Activated CD8-positive, alpha-beta T cell treated with anti-CD3 and anti-CD28 coated beads for 36 hours (primary cell): ENCODE measurements around the gene PRPF18. TPM values are rescaled to one million over a fixed set of nuclear protein-coding genes. Genes with fewer than 3 reads are reported as not detected.

Source experiments
- ATAC-seq: fragments of 200-7000 bp; cut with Tn5 transposase; one replicate; pipeline ENCODE4 v1.10.0; 2021; ENCODE audit warnings: mild to moderate bottlenecking, moderate library complexity
- CTCF ChIA-PET: fragments of 350-600 bp; sonication (Branson Sonifier 250); formaldehyde crosslinking; loops from one replicate; lab custom pipeline; 2021; ENCODE audit warnings: antibody characterized with exemption; lab: Charles Lee
- POLR2A ChIA-PET: fragments of 350-600 bp; sonication (Branson Sonifier 250); formaldehyde crosslinking; loops from one replicate; lab custom pipeline; 2021; ENCODE audit warnings: antibody characterized with exemption; lab: Charles Lee
- DNase-seq: peaks from one replicate; pipeline ENCODE4 v3.0.0-alpha.2; 2020
- H3K27ac Mint-ChIP-seq: one replicate; pipeline ENCODE4 v1.8.0; 2021; ENCODE audit warnings: mild to moderate bottlenecking, mixed read lengths
- H3K27me3 Mint-ChIP-seq: one replicate; pipeline ENCODE4 v1.8.0; 2021; ENCODE audit warnings: mixed read lengths
- H3K36me3 Mint-ChIP-seq: one replicate; pipeline ENCODE4 v1.8.0; 2021; ENCODE audit warnings: low read depth, mixed read lengths
- H3K4me1 Mint-ChIP-seq: one replicate; pipeline ENCODE4 v1.8.0; 2021; ENCODE audit warnings: low read depth, mixed read lengths
- H3K4me3 Mint-ChIP-seq: one replicate; pipeline ENCODE4 v1.8.0; 2021; ENCODE audit warnings: mild to moderate bottlenecking, moderate library complexity, mixed read lengths
- H3K9me3 Mint-ChIP-seq: one replicate; pipeline ENCODE4 v1.8.0; 2021; ENCODE audit warnings: mixed read lengths
- CTCF ChIP-seq: fragments of 200-600 bp; IDR thresholded peaks from one replicate; pipeline ENCODE4 v1.8.0; 2022; ENCODE audit warnings: antibody characterized with exemption, mild to moderate bottlenecking
- intact Hi-C: fragments of 100-400 bp; cut with micrococcal nuclease; formaldehyde crosslinking; loops from one replicate; pipeline ENCODE4 v1.10.0; 2022
- total RNA-seq, 2 experiments: library from RNA; stranded (reverse); gene quantifications; one replicate each; pipeline ENCODE4 v1.2.3, GENCODE V29; 2021

Gene PRPF18
- total RNA-seq, 2 experiments from 2014 or later, result 17.9 to 18.4 TPM

DNA sequence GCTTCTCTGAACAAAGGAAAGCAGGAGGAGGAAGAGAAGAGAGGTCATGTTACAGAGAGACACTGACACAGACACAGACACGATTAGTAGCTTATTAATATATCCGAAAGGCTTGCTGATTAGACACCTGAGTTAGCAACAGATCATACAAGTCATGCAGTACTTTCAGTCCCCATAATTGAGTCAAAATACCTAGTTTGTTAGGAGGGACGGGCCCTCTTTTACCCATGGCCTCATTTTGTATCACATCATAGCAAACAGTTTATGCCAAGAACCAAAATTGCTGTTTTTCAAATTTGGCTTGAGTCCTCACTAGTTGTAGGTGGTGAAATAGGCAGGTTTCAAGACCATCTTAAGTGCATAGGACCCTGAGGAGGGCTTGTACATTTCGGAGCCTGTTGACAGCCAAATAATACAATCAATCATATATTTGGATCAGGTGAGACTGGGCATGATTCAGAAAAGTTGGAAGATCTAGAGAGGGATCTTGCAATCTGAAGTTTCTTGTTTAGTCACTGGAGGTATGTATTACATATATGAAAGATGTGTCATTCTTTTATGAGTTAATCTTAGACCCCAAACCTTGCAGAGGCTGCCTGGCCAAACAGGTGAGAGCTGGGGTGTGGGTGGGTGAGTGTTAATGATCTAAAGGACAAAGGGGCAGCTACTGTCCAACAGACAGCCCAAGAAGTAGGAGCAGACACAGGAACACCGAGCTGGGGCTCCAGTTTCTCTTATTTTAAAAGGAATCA, 65.4 kb downstream of the PRPF18 start:
- ATAC-seq (peak; percentile 34), DNase-seq (peak; percentile 5)
- no peak for TF ChIP-seq CTCF
- peaks cover 12% of the 10 kb centered on the region for H3K4me1 Mint-ChIP-seq
- H3K27me3 Mint-ChIP-seq, result no peaks in the 10 kb centered on the region
- ChIA-PET POLR2A (no interaction called here), CTCF (interaction anchor here (1.6 kb wide), 1 partner anchor 7 kb away, joined by 6 read pairs; no protein-coding TSS in a partner anchor)
- H3K27ac Mint-ChIP-seq, result no peak overlapping the region
- H3K36me3 Mint-ChIP-seq, result peaks cover 13% of the 10 kb centered on the region
- no peak overlapping the region for H3K4me3 Mint-ChIP-seq
- no peaks in the 10 kb centered on the region for H3K9me3 Mint-ChIP-seq
- intact Hi-C loops, result no loop called here

- Mint-ChIP-seq H3K9me3 (no peaks in the 10 kb centered on the region), H3K36me3 (peaks cover 12% of the 10 kb centered on the region), H3K27me3 (no peaks in the 10 kb centered on the region), H3K4me1 (peaks cover 12% of the 10 kb centered on the region), H3K27ac (no peak overlapping the region), H3K4me3 (no peak overlapping the region)
- ChIA-PET CTCF (no interaction called here), POLR2A (interaction anchor here (1.4 kb wide), 1 partner anchor 27 kb away, joined by 3 read pairs; no protein-coding TSS in a partner anchor)
- intact Hi-C loops, result no loop called here
- DNase-seq (no peak), ATAC-seq (no peak)
- no peak for TF ChIP-seq CTCF
Measured at GRCh38 chr10:13652860-13653259, 66.1 kb downstream of the PRPF18 start.

DNA sequence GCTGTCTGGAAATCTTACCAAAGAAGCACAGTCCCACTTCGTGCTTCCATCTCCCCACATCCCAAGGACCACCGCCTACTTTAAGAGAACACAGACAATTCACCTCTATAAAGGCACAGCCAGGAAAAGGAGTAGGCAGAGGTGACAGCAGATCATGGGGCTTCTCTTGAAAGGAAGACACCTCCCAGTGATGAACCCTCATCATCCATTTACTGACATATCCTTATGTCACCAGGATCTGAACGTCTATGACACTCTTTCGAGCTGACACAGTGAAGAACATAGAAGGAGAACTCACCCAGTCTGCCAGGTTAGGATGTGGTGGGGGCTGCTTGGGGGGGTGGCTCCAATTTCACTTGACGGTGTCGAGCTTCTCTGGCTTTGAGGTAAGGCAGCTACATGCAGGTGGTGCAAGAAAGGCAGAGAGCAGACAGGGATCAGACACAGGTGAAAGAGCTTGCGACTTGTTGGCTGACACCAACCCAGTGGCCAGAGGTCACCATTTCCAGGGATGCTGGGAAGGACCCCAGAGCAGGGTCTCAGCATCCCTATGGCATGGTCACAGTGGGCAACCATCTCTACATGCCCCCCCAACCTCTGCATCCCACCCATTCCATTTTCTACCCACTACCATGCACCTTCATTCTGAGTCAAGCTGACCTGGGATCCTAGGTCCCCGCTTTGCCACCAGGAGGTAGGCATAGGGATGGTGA, 67.5 kb downstream of the PRPF18 start:
- H3K36me3 Mint-ChIP-seq, result no peaks in the 10 kb centered on the region
- CTCF ChIA-PET, result interaction anchor here (1.6 kb wide), 1 partner anchor 11 kb away, joined by 4 read pairs; no protein-coding TSS in a partner anchor
- no peak for TF ChIP-seq CTCF
- intact Hi-C loops, result no loop called here
- peaks cover 8% of the 10 kb centered on the region for H3K4me1 Mint-ChIP-seq
- no peak overlapping the region for H3K27ac Mint-ChIP-seq
- H3K27me3 Mint-ChIP-seq, result no peaks in the 10 kb centered on the region
- DNase-seq (no peak), ATAC-seq (no peak)
- POLR2A ChIA-PET, result interaction anchor here (1.4 kb wide), 1 partner anchor 28 kb away, joined by 3 read pairs; no protein-coding TSS in a partner anchor
- no peaks in the 10 kb centered on the region for H3K9me3 Mint-ChIP-seq
- no peak overlapping the region for H3K4me3 Mint-ChIP-seq

GRCh38 chr10:13654846-13655245, 68.1 kb downstream of the PRPF18 start:
- intact Hi-C loops, result no loop called here
- CTCF ChIA-PET, result interaction anchor here (1.6 kb wide), 1 partner anchor 11 kb away, joined by 4 read pairs; no protein-coding TSS in a partner anchor
- H3K36me3 Mint-ChIP-seq, result no peaks in the 10 kb centered on the region
- ATAC-seq, result no peak
- H3K4me1 Mint-ChIP-seq, result peaks cover 12% of the 10 kb centered on the region
- POLR2A ChIA-PET, result no interaction called here
- TF ChIP-seq CTCF, result no peak
- no peak overlapping the region for H3K27ac Mint-ChIP-seq
- H3K27me3 Mint-ChIP-seq, result no peaks in the 10 kb centered on the region
- no peak overlapping the region for H3K4me3 Mint-ChIP-seq
- DNase-seq, result no peak
- H3K9me3 Mint-ChIP-seq, result no peaks in the 10 kb centered on the region
